NCI-H2107 treated with DMSO at 0.1 percent for 48 hours (cell line): ENCODE data around the gene MEGF6.

ENCODE experiments used
- DNase-seq: peaks from one replicate; lab custom pipeline; 2025; ENCODE audit not compliant: unreplicated experiment; lab: John Stamatoyannopoulos, UW

Gene MEGF6

GRCh38 chr1:3444736-3445135 lies 166.6 kb downstream of the MEGF6 start:
- DNase-seq, result no peak

GRCh38 chr1:3444298-3444697 lies 167.0 kb downstream of the MEGF6 start:
- DNase-seq, result no peak

GRCh38 chr1:3443807-3444206 lies 167.5 kb downstream of the MEGF6 start:
- no peak for DNase-seq

GRCh38 chr1:3442901-3443300 lies 168.4 kb downstream of the MEGF6 start:
- DNase-seq, result no peak

GRCh38 chr1:3442331-3442730 lies 169.0 kb downstream of the MEGF6 start:
- DNase-seq, result no peak

GRCh38 chr1:3441880-3442279 lies 169.4 kb downstream of the MEGF6 start:
- DNase-seq, result no peak

- DNase-seq, result no peak
These were observed 169.9 kb downstream of the MEGF6 start for GRCh38 chr1:3441410-3441847.

GRCh38 chr1:3440711-3441409 lies 170.4 kb downstream of the MEGF6 start:
- no peak for DNase-seq

- DNase-seq, result no peak
These were observed 171.0 kb downstream of the MEGF6 start for GRCh38 chr1:3440300-3440681.
